Lower leg skin (tissue), 3 donors: Measurements from ENCODE around the gene DNASE1L1.

Experiments
- CTCF ChIP-seq, 3 donors: fragments of 450-650 bp; IDR thresholded peaks; one replicate each; pipeline ENCODE4 v1.5.1; 2016; ENCODE audit warnings: antibody characterized with exemption in 3 of 3, mild to moderate bottlenecking in 3 of 3, moderate library complexity in 2 of 3
- POLR2A ChIP-seq, 2 donors: fragments of 450-650 bp; IDR thresholded peaks; one replicate each; pipeline ENCODE4 v1.6.1; 2016 to 2017; ENCODE audit warnings: antibody characterized with exemption in 2 of 2, mild to moderate bottlenecking in 1 of 2, moderate library complexity in 1 of 2

GRCh38 chrX:154435171-154435733, 26.2 kb upstream of the DNASE1L1 start:
- no peak for TF ChIP-seq CTCF (IDR thresholded peaks at IDR 0.05)
- no peak for TF ChIP-seq POLR2A (IDR thresholded peaks at IDR 0.05)
